ENCODE measurements around the gene NPHP4. TPM values are rescaled to one million over a fixed set of nuclear protein-coding genes. Genes with fewer than 3 reads are reported as not detected.

The NPHP4 gene
- total RNA-seq, 6 experiments from 2014 or later, result 1.5 to 6.0 (median 2.0) TPM

GRCh38 chr1:5996641-5997270 is 4.5 kb upstream of the NPHP4 start:
- peak in 1 of 3 donors; percentile 31 for DNase-seq
- Histone ChIP-seq H3K4me1 (no peaks in the 10 kb centered on the region), H3K36me3 (no peaks in the 10 kb centered on the region), H3K27me3 (no peaks in the 10 kb centered on the region), H3K9me3 (no peaks in the 10 kb centered on the region), H3K27ac (no peak overlapping the region), H3K4me3 (no peak overlapping the region)
- no peak for TF ChIP-seq CTCF (IDR thresholded peaks at IDR 0.05)
- no peak for TF ChIP-seq POLR2A (IDR thresholded peaks at IDR 0.05)
- intact Hi-C loops (cut with DNase I), result no loop called here
- ATAC-seq, result no peak
- 40% methylated on average over 8 of the region's 16 CpGs for WGBS (ENCODE audit: insufficient coverage, low coverage, low lambda C conversion rate, missing lambda C conversion rate)

- WGBS (ENCODE audit: insufficient coverage, low coverage, low lambda C conversion rate, missing lambda C conversion rate), result 95% methylated on average over 4 of the region's 17 CpGs
- ATAC-seq (no peak), DNase-seq (peak in 1 of 3 donors; percentile 50)
- TF ChIP-seq POLR2A (IDR thresholded peaks at IDR 0.05), result no peak
- TF ChIP-seq CTCF (IDR thresholded peaks at IDR 0.05), result no peak
- no peak overlapping the region for H3K27ac ChIP-seq
- intact Hi-C loops (cut with DNase I), result no loop called here
- H3K4me1 ChIP-seq, result no peaks in the 10 kb centered on the region
- no peaks in the 10 kb centered on the region for H3K27me3 ChIP-seq
- H3K9me3 ChIP-seq, result no peaks in the 10 kb centered on the region
- H3K36me3 ChIP-seq, result no peaks in the 10 kb centered on the region
- H3K4me3 ChIP-seq, result no peak overlapping the region
Observed at GRCh38 chr1:5995871-5996630, 3.8 kb upstream of the NPHP4 start.

GRCh38 chr1:5994713-5995621 is 2.7 kb upstream of the NPHP4 start:
- DNase-seq, result peak in 1 of 3 donors; percentile 47
- no peaks in the 10 kb centered on the region for H3K36me3 ChIP-seq
- intact Hi-C loops (cut with DNase I), result no loop called here
- no peak overlapping the region for H3K4me3 ChIP-seq
- ATAC-seq, result no peak
- TF ChIP-seq CTCF (IDR thresholded peaks at IDR 0.05) (no peak), POLR2A (IDR thresholded peaks at IDR 0.05) (no peak)
- H3K27me3 ChIP-seq, result no peaks in the 10 kb centered on the region
- H3K27ac ChIP-seq, result no peak overlapping the region
- 74% methylated on average over 14 of the region's 29 CpGs for WGBS (ENCODE audit: insufficient coverage, low coverage, low lambda C conversion rate, missing lambda C conversion rate)
- no peaks in the 10 kb centered on the region for H3K9me3 ChIP-seq
- H3K4me1 ChIP-seq, result no peaks in the 10 kb centered on the region

GRCh38 chr1:5993556-5994491 is 1.6 kb upstream of the NPHP4 start:
- Histone ChIP-seq H3K9me3 (no peaks in the 10 kb centered on the region), H3K36me3 (no peaks in the 10 kb centered on the region), H3K4me3 (peak overlapping the region in 1 of 3 donors; percentile 70), H3K27me3 (no peaks in the 10 kb centered on the region), H3K27ac (no peak overlapping the region), H3K4me1 (no peaks in the 10 kb centered on the region)
- ATAC-seq (no peak), DNase-seq (peak in 1 of 3 donors; percentile 54)
- WGBS (ENCODE audit: insufficient coverage, low coverage, low lambda C conversion rate, missing lambda C conversion rate), result 24% methylated on average over 25 of the region's 29 CpGs
- intact Hi-C loops (cut with DNase I), result no loop called here
- TF ChIP-seq POLR2A (IDR thresholded peaks at IDR 0.05) (no peak), CTCF (IDR thresholded peaks at IDR 0.05) (no peak)

Measured in right lobe of liver (tissue), 6 donors.